Gastroesophageal sphincter (tissue), 4 donors: ENCODE results near the gene PPP1R16B. TPM values are rescaled to one million over a fixed set of nuclear protein-coding genes. Genes with fewer than 3 reads are reported as not detected.

Experiments
- ATAC-seq: fragments of 150-250 bp; one replicate; pipeline ENCODE4 v1.9.1; 2016; ENCODE audit warnings: mild to moderate bottlenecking, moderate library complexity
- H3K27ac ChIP-seq, 4 donors: fragments of 200-600 bp; sonication (generic) in 3 of 4; 1 replicate in 3 of 4; 2 replicates in 1 of 4; pipeline ENCODE4 v1.5.1; 2016 to 2019
- H3K27me3 ChIP-seq: fragments of 200-600 bp; sonication (generic); one replicate; pipeline ENCODE4 v1.5.1; 2019
- H3K36me3 ChIP-seq, 2 donors: fragments of 200-600 bp; sonication (generic); one replicate each; pipeline ENCODE4 v1.5.1; 2019; ENCODE audit warnings: control low read depth in 1 of 2
- H3K4me1 ChIP-seq, 3 donors: fragments of 200-600 bp; sonication (generic); 1 replicate in 2 of 3; 2 replicates in 1 of 3; pipeline ENCODE4 v1.5.1; 2016 to 2019; ENCODE audit warnings: control low read depth in 2 of 3
- H3K4me3 ChIP-seq, 2 donors: fragments of 200-600 bp; sonication (generic); one replicate each; pipeline ENCODE4 v1.5.1; 2019; ENCODE audit warnings: mild to moderate bottlenecking in 1 of 2, moderate library complexity in 1 of 2
- H3K9me3 ChIP-seq, 3 donors: fragments of 200-600 bp; sonication (generic); one replicate each; pipeline ENCODE4 v1.5.1; 2017 to 2019; ENCODE audit warnings: control low read depth in 2 of 3
- EP300 ChIP-seq: sonication (generic); formaldehyde crosslinking; IDR thresholded peaks from one replicate; pipeline ENCODE4 v1.6.1; 2017; ENCODE audit warnings: antibody characterized with exemption, mild to moderate bottlenecking
- POLR2A ChIP-seq, 2 donors: fragments of 450-650 bp; IDR thresholded peaks; one replicate each; pipeline ENCODE4 v1.6.1; 2017; ENCODE audit warnings: antibody characterized with exemption in 2 of 2, mild to moderate bottlenecking in 2 of 2, moderate library complexity in 1 of 2
- POLR2AphosphoS5 ChIP-seq: sonication (generic); formaldehyde crosslinking; IDR thresholded peaks from one replicate; pipeline ENCODE4 v1.6.1; 2017; ENCODE audit warnings: antibody characterized with exemption
- WGBS, 2 donors: methylation state at CpG; one replicate each; pipeline ENCODE4 v1.1.5; 2018; ENCODE audit warnings: low coverage in 1 of 2; 5-methylcytosine and 5-hydroxymethylcytosine counted together
- total RNA-seq, 4 donors: library from RNA; depleted of rRNA; stranded (reverse); fragments of >200 nt; gene quantifications; one replicate each; pipeline ENCODE4 v1.1.0, GENCODE V29; 2016
- TF ChIP-seq, protein P1 (sequence below), 4 experiments: fragments of 200-600 bp in 2 of 4; fragments of 450-650 bp in 2 of 4; sonication (generic) in 1 of 4; IDR thresholded peaks; one replicate each; pipeline ENCODE4 v1.5.1; 2017 to 2019; ENCODE audit warnings: antibody characterized with exemption in 4 of 4, mild to moderate bottlenecking in 2 of 4, moderate library complexity in 2 of 4

PPP1R16B gene
- total RNA-seq, 4 donors from 2014 or later: 4.1 to 10.0 (median 5.5) TPM

DNA sequence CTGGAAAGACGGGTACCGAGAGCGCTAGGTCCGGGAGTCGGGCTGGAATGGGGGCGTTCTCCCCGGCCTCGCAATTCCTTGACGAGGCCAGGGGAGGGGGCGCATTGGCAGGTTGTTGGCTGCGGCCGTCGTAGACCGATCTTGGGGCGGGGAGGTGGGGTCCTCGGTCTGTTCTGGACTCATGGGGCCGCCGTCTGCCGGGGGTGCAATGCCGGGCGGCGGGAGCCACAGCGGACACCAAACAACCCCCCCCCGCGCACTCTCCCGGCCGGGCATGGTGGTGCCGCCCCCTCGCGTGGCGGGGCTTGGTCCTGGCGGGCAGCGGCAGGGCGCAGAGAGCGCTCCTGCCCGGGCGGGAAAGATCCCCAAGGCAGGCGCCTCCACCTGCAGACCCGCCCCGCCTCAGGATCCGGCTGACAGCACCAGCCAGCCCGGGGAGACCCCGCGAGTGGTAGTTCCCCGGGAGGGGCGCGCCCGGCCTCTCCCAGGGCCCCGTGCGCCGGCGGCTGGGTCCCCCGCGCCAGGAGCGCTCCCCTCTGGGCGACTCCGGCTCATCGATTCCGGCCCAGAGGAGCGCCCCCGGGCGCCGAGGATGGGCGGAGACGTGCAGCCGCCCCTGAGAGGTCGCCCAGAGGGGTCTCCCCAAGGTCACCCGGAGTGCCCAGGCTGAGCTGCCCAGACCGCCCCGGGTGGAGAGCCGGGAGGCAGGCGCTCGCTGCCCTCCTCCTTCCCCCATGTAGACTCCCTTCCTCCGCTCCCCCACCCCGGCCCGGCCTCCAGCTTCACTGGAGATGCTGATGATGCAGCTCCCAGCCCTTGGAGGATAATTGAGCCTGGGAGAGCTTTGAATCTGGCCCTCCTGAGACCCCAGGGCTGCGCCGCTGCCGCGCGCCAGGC, 709 bp downstream of the PPP1R16B start:
- peaks cover 5 to 25% (median 16%) of the 10 kb centered on the region in 3 donors for H3K4me1 ChIP-seq
- no peaks in the 10 kb centered on the region for H3K36me3 ChIP-seq
- no peak for TF ChIP-seq POLR2A (IDR thresholded peaks at IDR 0.05)
- TF ChIP-seq, protein P1, sequence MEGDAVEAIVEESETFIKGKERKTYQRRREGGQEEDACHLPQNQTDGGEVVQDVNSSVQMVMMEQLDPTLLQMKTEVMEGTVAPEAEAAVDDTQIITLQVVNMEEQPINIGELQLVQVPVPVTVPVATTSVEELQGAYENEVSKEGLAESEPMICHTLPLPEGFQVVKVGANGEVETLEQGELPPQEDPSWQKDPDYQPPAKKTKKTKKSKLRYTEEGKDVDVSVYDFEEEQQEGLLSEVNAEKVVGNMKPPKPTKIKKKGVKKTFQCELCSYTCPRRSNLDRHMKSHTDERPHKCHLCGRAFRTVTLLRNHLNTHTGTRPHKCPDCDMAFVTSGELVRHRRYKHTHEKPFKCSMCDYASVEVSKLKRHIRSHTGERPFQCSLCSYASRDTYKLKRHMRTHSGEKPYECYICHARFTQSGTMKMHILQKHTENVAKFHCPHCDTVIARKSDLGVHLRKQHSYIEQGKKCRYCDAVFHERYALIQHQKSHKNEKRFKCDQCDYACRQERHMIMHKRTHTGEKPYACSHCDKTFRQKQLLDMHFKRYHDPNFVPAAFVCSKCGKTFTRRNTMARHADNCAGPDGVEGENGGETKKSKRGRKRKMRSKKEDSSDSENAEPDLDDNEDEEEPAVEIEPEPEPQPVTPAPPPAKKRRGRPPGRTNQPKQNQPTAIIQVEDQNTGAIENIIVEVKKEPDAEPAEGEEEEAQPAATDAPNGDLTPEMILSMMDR (IDR thresholded peaks at IDR 0.05): peak in 1 of 4 experiments; percentile 14
- peak; percentile 15 for ATAC-seq
- WGBS, 2 donors: 0% methylated on average over 3 to 6 of the region's 81 CpGs
- no peaks in the 10 kb centered on the region for H3K9me3 ChIP-seq
- H3K4me3 ChIP-seq: peak overlapping the region; percentile 39 to 61
- H3K27me3 ChIP-seq: peaks cover 54% of the 10 kb centered on the region
- peak overlapping the region in 3 of 4 donors; percentile 38 to 77 (median 61) for H3K27ac ChIP-seq

DNA sequence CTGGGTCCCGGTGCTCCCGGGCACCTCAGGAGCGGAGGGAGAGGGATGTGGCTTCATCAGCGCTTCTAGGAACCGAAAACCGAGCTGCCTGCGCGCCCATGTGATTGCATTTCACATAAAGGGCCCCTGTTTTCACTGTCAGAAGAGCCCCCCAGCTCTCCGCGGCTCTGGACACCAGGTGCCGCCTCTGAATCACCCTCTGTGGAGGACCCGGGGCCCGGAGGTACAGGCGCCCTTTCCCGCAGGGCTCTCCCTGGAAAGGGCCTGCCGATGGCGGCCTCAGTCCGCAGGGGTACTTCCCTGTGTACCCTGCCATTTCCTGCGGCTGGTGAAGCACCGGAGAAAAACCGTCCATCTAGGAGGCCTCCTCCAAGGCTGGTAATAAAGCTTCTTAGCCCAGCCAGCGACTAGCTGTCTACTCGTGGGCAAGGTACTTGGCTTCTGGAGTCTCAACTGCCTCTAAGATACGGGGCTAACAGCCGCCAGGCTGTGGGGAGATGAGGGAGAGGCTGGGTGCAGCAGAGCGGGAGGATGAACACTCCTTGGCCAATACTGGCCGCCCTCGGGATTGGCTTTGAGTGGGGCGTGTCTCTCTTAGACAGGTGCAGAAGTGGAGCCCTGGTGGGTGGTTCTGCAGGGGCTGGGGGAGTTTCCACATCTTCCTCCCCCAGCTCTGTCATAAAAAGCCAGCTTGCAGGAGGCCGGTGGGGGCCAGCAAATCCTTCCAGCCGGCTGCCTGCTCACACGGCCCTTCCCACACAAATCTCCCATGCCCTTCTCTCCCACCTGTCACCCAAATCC, 1.6 kb downstream of the PPP1R16B start:
- 0 to 50% methylated on average over 7 to 9 of the region's 32 CpGs for WGBS, 2 donors
- TF ChIP-seq POLR2AphosphoS5 (no peak), POLR2A (IDR thresholded peaks at IDR 0.05) (no peak), EP300 (no peak)
- TF ChIP-seq, protein P1 (IDR thresholded peaks at IDR 0.05): no peak
- Histone ChIP-seq H3K9me3 (no peaks in the 10 kb centered on the region), H3K4me3 (peak overlapping the region; percentile 39 to 61), H3K27ac (peak overlapping the region in 1 of 4 donors; percentile 77), H3K27me3 (peaks cover 54% of the 10 kb centered on the region), H3K4me1 (peaks cover 5 to 25% (median 16%) of the 10 kb centered on the region in 3 donors), H3K36me3 (no peaks in the 10 kb centered on the region)
- ATAC-seq: no peak

DNA sequence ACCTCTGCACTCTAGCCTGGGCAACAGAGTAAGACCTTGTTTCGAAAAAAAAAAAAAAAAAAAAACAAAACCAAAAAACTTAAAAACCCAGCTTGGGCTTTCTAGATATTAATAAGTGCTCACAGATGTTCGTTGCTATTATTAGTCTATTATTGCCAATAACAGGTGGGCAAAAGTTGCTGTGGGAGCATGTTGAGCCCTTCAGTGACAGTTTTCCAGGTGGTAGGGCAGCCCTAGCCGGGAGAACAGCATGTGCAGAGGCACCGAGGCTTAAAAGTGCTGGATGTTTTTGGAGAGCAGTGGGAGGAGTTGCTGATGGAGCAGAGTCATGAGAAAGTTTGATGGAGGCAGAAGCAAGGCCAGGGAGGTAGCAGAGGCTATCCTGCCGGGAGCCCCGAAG, 4.4 kb downstream of the PPP1R16B start:
- WGBS, 2 donors: 56 to 64% methylated on average over 5 of the region's 6 CpGs
- Histone ChIP-seq H3K27ac (no peak overlapping the region), H3K27me3 (peaks cover 65% of the 10 kb centered on the region), H3K9me3 (no peaks in the 10 kb centered on the region), H3K4me3 (no peak overlapping the region), H3K36me3 (no peaks in the 10 kb centered on the region), H3K4me1 (peaks cover 5 to 24% (median 15%) of the 10 kb centered on the region in 3 donors)
- no peak for ATAC-seq
- TF ChIP-seq, protein P1 (IDR thresholded peaks at IDR 0.05): no peak
- TF ChIP-seq EP300: no peak
- no peak for TF ChIP-seq POLR2A (IDR thresholded peaks at IDR 0.05)
- TF ChIP-seq POLR2AphosphoS5: no peak

DNA sequence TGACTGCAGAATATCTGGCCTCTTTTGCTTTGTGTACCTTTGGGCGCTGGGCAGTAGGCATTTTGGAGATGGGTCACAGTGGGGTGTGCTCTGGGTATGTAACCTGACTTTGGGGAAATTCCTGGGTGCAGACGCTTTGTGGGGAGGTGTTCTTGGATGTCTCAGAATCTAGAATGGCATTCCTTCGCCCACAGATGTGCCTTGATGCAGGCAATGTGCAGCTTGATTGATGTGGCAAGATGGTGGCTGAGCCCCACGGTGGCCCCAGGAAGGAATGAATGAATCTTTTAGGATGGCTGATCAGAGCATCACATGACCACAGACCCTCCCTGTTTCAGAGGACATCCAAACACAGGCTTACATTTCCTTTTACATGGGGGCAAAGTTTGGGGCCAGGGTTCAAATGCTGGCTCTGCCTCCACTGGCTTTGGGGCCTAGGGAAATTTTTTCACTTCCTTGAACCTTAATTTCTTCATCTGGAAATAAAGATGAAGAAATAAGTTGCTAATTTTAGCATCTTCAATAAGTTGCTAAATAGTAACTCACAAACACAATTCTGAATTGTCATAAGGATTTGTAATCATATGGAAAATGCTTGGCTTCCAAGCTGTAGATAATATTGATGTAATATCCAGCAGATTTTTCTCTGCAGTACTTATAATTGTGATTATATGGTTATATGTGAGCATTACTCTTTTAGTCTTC, 5.6 kb downstream of the PPP1R16B start:
- WGBS, 2 donors: 60% methylated on average over 1 of the region's 4 CpGs; no CpG with 5 or more reads in 1 of the 2 donors
- no peak overlapping the region for H3K27ac ChIP-seq
- H3K36me3 ChIP-seq: no peaks in the 10 kb centered on the region
- H3K9me3 ChIP-seq: no peaks in the 10 kb centered on the region
- H3K27me3 ChIP-seq: peaks cover 53% of the 10 kb centered on the region
- no peak for ATAC-seq
- TF ChIP-seq, protein P1 (IDR thresholded peaks at IDR 0.05): no peak
- TF ChIP-seq POLR2AphosphoS5 (no peak), EP300 (no peak), POLR2A (IDR thresholded peaks at IDR 0.05) (no peak)
- no peak overlapping the region for H3K4me3 ChIP-seq
- peaks cover 4 to 12% (median 6%) of the 10 kb centered on the region in 3 donors for H3K4me1 ChIP-seq
